Measurements from ENCODE around the gene LTB4R.
"Not testable (repeated sequence)": the region's sequence is repeated elsewhere in the genome, so short reads cannot be mapped to it uniquely, and the experiment has no call there.

Gene LTB4R

DNA sequence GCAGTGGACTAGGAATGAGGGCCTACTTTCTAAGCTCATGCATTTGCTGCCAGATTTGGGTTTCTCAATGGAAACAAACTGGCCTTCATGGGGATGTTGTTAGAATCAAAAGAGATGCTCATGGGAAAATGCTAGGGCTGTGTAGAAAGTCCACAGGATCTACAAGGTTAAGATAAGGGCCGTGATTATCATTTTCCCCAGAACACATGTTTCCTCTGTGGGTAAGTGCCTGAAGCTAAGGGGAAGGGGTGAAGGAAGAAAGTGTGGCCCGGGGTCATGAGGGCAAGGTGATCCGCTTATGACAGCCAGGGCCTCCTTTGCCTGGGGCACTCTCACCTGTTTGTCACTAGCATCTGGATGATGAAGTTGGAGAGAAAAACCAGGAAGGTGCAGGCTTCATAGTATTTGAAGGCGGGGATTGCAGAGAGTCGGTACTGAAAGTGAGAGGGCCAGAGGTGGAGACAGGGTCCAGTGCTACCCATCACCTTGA lies 13.8 kb downstream of the LTB4R start:
- no peak for DNase-seq

GRCh38 chr14:24325963-24326362 lies 14.7 kb downstream of the LTB4R start:
- no peak for DNase-seq

DNA sequence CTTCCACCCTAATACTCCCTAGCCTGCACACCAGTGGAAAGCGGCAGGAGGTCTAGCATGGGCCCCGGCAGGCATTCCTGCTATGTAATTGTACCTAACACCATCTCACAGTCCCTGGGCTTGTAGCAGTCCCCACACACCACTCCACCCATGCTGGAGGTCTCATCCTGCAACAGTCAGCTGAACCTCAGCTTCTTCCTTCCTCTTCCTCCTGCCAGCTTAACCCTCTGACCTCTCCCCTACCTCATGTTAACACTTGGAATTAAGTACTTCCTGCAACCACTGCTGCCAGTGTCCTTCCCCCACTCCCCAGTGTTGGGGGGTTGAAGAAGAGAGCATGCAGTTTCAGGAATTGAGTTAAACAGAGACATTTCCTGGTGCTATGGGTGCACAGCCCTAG lies 16.0 kb downstream of the LTB4R start:
- DNase-seq = no peak

DNA sequence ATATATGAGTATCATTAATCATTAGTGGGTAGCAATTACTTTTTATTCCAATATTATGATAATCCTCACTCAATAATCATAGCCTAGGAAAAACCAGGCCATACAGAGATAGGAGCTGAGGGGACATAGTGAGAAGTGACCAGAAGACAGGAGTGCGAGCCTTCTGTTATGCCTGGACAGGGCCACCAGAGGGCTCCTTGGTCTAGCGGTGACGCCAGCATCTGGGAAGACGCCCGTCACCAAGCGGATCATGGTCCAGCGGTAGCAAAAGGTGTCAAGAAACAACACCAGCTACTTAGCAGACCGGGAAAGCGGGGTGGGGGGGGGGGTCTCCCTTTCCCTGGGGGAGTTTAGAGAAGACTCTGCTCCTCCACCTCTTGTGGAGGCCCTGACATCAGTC lies 16.6 kb downstream of the LTB4R start:
- DNase-seq = not testable (repeated sequence)

- no peak for DNase-seq
Observed at GRCh38 chr14:24329073-24329663, 17.9 kb downstream of the LTB4R start.

DNA sequence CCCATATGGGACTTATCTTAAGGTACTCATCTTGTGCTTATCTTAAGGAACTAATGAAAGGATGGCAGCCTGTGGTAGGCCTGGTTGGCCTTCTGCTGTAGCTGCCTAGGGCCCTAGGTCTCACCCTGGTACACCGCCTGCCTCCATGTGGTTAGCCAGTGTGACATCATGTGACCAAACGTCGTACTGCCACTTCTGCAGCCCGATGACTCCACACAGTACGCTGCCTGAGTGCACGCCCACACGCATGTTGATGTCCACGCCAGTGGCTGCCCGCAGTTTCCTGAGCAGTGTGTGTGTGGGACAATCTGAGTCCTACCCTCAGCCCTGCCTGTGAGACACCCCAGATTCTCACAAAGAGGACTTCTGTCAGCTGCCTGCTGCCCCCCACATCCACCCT lies 18.4 kb downstream of the LTB4R start:
- DNase-seq = peak in 2 of 5 experiments; percentile 82 to 86

DNA sequence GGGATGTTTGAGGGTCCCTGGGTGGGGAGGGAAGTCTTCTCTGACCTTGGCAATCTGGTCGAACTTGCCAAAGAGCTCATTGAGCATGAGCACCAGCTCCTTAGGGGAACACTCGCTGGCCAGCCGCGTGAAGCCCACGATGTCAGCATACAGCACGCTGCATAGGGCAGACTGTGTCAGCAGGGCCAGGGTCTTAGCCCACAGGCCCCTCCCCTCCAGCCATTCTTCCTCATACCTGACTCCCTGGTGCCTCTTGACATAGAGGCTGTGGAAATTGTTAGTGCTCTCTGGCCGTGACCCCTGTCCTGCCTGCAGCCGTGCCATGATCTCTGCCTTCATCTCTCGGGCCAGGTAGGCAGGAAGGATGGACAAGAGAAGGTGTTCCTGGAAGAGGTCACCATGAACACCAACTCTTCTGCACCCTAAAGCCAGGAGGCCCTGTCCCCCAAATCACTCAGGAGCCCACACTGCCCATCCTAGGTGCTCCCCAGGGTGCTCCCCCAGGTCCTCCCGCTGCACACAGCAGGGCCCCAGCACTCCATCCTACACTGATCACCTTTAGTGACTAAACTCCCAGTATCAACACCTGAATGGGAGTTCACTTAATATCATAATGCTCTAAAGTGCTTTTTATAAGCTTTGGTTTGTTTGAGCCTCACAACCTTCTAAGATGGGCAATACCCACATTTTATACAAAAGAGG lies 19.8 kb downstream of the LTB4R start:
- no peak for DNase-seq

DNA sequence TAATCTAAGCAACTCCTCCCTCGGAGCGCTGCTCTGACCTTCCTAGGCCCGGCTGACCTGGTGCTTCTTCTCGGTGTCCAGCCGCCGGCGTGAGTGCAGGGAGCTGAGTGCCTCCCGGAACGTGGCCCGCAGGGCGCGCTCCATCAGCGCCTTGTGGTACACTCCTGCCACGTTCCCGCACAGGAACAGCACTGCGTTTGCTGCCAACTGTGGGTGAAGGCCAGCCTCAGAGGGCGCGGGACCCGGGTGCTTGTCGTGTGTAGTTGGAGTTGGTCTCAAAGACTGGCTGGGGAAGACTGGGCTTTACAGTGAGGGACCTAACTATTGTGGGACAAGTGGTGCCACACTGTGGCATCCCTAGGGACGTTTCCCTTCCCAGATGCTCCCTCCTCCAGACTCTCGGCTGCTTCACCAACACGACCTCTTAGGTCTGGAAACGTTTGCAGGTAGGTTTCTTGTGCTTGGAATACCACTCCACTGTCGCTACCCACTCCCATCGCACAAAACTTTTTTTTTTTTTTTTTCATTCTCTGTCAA lies 20.5 kb downstream of the LTB4R start:
- no peak for DNase-seq

- DNase-seq = peak; percentile 47 to 94 (median 79)
Observed at GRCh38 chr14:24332268-24332993, 21.1 kb downstream of the LTB4R start.

DNA sequence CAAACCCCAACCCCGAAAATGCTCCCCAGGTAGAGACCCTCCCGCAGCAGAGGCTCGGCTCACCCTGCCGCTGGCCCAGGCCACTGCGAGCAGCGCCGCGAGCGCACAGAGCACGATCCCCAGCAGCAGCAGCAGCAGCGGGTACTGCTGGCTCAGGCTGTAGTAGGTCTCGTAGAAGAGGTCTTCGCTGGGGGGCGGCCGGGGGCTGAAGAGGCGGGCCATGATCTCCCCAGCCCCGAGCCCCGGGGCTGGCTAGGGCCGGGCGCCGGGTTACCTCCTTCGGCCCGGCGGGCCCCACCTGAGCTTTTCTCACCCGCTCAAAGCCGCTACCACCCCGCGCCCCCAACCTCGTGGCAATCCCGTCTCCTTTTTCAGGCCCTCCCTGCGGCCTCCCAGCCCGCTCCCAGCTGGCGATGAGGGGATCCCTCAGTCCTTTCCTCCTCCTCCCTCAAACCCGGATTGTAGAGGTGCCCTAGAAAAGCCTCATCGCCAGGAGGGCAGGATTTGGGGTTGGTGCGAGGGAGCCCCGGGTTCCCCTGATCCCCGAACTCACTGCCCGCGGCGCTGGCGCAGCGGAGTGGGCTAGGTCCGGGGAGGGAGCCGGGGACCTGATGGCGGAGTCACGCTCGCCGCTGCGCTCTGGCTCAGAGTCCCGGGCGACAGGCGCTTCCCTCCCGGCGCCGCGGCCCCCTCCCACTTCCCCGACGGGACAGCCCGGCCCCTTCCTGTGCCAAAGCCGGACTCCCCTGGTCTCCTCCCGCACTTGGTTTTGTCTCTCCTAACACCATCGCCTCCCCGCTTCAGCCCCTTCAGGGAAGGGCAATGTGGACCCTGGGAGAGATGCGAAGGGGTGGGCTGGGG lies 23.4 kb downstream of the LTB4R start, which contains the start of gene ADCY4:
Gene ADCY4 (minus strand): TSS at position 641 of the 861 bp plus-strand sequence. CDS start 419 bp downstream, at position 222.
- peak in 1 of 5 experiments; percentile 43 for DNase-seq

- no peak for DNase-seq
Observed at GRCh38 chr14:24335461-24336171, 24.3 kb downstream of the LTB4R start.

DNA sequence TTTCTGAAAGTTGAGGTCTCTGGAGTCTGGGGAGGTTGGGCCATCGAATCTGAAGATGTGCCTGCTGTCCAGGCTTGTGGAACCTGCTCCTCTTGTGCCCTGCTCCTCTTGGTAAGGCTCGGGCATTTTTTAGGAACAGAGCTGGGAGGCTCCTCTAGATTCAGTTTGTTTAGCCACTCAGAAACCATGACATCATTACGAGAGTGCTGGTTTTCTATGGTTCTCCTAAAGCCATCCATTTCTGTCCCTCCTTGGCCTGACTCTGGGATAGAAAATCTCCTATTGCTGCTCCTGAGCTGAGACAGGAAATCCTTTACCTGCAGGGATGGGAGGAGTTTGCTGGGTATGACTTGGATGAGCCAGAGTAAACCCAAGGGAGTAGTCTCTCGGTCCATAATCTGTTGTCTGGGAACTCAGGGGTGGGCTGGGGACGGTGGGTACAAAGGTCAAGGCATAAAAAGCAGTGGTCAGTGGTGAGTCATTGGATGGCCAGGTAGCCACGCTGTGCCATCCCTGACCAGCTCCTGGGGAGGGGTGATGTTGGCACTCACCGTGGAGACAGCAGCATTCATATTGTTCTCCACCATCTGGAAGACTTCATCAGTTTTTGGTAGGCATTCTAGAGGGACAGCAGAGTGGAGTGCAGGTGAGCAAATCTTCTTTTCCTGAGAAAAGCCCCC lies 26.0 kb downstream of the LTB4R start:
- DNase-seq = no peak

DNA sequence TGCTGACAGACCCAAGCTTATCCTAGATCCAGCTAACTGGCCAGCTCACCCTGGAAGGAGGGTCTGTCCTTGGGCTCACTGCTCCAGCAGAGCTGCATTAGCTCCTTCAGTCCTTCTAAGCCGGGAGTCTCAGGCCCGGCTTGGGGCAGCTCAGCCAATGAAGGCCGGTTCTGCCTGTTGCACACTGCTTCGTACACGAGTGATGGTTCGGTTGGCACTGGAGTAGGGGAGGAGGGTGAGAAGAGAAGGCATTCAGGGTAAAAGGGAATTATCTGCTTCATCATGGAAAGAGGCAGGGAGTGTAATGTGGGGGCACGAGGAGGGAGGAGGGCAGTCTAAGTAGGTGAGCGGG lies 26.5 kb downstream of the LTB4R start:
- no peak for DNase-seq

- no peak for DNase-seq
Observed at GRCh38 chr14:24338843-24339242, 27.5 kb downstream of the LTB4R start.

- DNase-seq = peak; percentile 35 to 74 (median 52)
Observed at GRCh38 chr14:24339284-24340151, 28.2 kb downstream of the LTB4R start, which contains the start of gene RIPK3. Gene RIPK3, minus strand, starts transcription at chr14:24339991. Its CDS starts 165 bp downstream, at chr14:24339826.

GRCh38 chr14:24340606-24341005 lies 29.3 kb downstream of the LTB4R start:
- DNase-seq = no peak

GRCh38 chr14:24342889-24343288 lies 31.6 kb downstream of the LTB4R start:
- DNase-seq = no peak

DNA sequence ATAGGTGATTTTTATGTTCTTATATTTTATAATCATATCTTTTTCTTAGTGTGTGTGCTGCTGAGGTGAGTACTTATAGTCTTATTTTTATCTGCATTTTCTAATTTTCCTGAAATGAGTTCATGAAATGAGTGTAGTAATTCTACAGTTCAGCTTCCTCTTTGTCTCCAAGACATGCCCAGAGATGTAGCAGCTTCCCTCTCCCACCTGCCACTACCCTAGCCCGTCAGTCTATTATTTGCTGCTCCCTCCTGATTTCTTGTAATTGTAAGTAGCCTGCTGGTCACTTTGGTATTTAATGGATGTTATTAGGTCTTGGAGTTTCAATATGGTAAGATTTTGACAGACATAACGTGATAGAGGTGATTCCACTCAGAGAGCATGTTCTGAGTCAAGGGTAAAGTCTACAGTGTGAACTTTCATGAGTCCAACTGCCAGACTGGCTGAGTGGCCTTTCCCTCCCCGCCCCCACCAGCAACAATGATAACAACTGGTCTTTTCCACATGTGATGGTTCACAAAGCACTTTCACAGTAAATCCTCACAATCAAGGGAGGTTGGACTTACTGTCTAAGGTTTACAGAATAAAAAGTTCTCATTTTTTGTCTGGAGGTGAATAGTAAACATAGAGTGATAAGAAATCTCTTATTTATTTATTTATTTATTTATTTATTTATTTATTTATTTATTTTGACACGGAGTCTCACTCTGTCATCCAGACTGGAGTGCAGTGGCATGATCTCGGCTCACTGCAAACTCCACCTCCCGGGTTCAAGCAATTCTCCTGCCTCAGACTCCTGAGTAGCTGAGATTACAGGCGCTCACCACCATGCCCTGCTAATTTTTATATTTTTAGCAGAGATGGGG lies 32.7 kb downstream of the LTB4R start:
- DNase-seq = no peak

DNA sequence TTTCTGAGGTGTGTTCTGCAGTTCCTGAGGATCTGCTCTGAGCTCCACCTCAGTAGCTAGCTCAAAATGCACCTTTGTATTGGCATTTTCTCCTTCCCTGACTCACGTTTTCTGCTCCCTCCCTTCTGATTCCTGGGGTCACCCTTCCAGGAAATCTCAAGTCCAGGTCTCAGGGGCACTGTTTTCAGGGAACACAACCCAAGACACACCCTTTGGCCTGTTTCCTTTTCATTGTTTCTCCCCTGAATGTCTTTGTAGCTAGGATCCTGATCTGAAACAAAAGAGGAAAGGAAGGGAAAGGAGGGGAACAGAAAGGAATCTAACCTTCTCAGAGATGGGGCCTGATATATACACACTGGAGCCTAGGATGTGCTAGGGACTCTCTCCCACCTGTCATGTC lies 35.8 kb downstream of the LTB4R start:
- no peak for DNase-seq

Data from T-helper 2 cell (primary cell).